IPS-NIHi11 (cell line): Measurements from ENCODE around the gene HSD11B2.
A peak's percentile ranks its signal among the peaks of the same experiment; 100 is the strongest.

ENCODE experiments used
- DNase-seq: peaks from one replicate; pipeline ENCODE4 v3.0.0; 2012; ENCODE audit warnings: mixed read lengths, low spot score

HSD11B2 gene

DNA sequence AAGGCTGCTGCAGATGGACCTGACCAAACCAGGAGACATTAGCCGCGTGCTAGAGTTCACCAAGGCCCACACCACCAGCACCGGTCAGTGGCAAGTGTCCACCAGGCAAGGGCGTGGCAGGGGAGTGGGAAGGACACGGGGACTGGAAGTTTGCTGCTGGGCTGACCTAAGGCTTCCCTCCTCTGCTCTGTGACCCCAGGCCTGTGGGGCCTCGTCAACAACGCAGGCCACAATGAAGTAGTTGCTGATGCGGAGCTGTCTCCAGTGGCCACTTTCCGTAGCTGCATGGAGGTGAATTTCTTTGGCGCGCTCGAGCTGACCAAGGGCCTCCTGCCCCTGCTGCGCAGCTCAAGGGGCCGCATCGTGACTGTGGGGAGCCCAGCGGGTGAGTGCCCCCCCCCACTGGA is 4.8 kb downstream of the HSD11B2 start:
- DNase-seq = peak; percentile 29

- no peak for DNase-seq
Measured at GRCh38 chr16:67436640-67437193, 5.8 kb downstream of the HSD11B2 start.

- DNase-seq = no peak
Measured at GRCh38 chr16:67437513-67437912, 6.6 kb downstream of the HSD11B2 start.

DNA sequence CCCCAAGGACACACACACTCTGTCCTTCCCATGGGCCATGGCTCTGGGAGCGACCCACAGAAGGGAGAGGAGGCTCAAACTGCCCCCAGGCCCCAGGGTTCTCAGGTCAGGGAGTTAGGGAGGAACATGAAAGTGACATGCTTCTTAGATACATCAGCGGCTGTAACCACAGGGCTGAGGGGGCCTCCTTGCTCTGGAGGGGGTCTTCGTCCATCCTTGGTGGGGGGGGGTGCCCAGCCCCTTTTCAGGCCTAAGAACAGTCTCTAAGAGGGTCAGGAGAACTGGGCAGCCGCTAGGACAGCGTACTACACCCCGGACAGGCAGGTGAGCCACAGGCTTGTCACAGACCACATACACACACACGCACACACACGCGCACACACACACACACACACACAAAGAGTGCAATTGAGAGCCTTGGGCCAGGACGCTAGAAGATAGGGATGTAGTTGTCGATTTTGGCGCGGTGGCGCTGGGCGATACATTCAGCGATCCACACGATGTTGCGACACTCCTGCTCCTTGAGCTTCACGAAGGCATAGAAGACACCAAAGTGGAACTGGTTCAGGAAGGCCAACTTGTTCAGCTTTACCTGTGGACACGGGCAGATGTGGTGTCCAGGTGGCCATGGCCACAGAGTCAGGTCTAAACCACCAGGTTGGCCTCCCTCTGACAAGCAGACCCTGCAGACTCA is 7.3 kb downstream of the HSD11B2 start:
- DNase-seq = no peak

GRCh38 chr16:67438824-67439393 is 8.0 kb downstream of the HSD11B2 start:
- no peak for DNase-seq

- DNase-seq = no peak
Measured at GRCh38 chr16:67441271-67441753, 10.4 kb downstream of the HSD11B2 start.

GRCh38 chr16:67441907-67442306 is 11.0 kb downstream of the HSD11B2 start:
- no peak for DNase-seq

DNA sequence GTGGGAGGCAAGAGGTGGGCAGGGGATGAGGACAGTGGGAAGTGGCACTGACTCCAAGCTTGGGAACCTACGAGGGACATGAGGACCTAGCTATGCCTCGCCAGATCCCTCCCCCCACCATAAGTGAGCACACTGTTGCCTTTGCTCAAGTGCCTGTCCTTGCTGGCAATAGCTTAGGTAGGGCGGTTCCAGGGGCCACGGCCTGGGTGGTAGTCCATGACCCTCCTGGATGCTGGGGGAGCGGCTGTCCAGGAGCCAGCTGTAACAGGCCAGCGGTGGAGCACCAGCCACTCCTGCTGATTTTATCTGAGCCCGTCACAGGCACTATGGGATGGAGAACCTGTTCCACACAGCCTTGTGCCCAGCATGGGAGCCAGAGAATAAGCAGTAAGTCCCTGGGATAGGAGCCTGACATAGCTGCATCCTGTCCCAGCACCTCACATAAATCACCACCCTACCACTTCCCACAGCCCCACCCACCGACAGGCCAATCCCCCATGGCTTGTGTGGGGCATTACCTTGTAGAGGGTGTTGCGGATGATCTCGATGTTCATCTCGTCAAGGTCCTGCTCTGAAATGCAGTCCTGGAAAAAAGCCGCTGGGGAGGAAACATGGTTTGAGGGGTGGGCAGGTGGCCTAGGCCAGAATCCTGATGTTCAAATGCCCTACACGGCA is 11.8 kb downstream of the HSD11B2 start:
- no peak for DNase-seq

GRCh38 chr16:67443265-67443664 is 12.3 kb downstream of the HSD11B2 start:
- no peak for DNase-seq

- DNase-seq = peak; percentile 77
Measured at GRCh38 chr16:67444259-67445125, 13.6 kb downstream of the HSD11B2 start.

GRCh38 chr16:67445126-67445426 is 14.2 kb downstream of the HSD11B2 start:
- no peak for DNase-seq

DNA sequence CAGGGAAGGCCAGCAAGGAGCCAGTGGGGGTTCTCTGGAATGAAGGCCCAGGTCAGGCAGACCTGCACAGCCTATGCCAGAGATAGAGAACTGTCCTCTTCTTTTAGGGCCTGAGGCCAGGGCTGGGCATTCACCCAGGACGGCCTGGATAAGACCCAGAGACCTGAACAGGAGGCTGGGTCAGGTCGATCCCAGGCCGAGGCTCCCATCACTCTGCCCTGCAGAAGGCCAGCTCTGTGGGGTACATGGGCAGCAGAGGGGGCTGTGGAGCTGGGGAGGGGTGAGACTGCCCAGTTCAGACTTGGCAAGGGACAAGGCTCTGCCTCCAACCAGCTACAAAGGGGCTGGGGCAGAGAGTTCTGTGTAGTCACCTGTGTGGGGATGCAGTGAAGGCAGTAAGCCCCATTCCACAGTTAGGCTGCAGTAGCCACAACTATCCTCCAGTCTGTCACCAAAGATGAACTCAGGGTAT is 14.6 kb downstream of the HSD11B2 start:
- no peak for DNase-seq

GRCh38 chr16:67445913-67446907 is 15.3 kb downstream of the HSD11B2 start:
- DNase-seq = no peak

DNA sequence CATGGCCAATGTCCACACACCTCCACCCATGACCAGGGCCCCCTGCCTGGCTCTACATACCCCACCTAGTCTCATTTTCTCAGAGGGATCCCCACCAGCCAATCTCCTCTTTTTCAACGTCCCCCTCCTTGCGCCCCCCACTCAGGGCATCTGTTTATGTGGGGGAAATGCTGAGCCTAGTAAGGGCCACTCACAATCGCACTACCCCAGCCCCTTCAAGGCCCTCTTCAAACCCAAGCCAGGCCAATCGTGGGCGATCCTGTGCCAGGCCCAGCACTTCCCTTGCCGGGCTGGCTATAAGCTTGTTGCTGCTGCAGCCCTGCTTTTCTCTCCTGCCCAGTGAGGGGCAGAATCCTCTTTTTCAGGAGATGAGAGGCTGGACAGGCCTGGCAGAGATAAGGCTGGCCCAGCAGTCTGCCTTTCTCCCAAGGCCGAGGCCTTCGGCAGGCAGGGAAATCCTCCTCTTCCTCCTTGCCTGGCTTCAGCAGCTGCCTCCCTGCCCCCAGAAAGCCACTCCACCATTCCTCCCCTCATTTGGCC is 16.1 kb downstream of the HSD11B2 start:
- no peak for DNase-seq

- DNase-seq = peak; percentile 77
Measured at GRCh38 chr16:67447508-67448076, 16.7 kb downstream of the HSD11B2 start.

DNA sequence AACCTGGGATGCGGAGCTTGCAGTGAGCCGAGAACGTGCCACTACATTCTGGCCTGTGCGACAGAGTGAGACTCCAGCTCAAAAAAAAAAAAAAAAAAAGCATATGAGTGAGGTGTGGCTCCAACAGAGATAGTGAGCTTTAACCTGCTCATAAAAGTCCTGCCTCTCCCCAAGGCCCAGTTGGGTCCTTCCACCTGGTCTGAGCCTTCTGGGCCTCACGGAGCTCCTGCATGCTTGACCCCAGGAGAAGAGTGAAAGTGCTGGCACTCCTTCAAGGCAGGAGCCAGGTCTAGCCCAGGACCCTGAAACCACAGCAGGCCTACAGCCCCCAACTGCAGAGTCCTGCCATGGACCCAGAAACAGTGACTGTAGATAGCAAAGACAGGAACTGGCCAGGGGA is 17.7 kb downstream of the HSD11B2 start:
- DNase-seq = no peak

DNA sequence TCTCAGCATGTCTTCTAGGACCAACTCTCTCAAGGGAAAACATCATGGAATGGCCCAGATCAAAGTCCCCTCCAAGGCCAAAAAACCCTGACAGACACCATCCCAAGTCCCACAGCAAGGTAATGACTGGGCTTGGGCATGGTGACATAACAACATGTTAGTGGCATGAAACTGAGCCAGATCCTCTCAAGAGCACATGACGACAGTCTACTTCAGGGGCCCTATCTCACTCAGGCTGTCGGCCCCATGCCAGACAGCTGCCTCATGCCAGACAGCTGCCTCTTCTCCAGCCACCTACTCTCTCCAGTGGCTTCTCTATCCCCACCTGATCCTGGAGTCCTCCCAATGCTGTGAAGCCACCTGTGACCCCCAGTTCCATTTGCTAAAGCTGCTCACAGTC is 18.4 kb downstream of the HSD11B2 start:
- no peak for DNase-seq

DNA sequence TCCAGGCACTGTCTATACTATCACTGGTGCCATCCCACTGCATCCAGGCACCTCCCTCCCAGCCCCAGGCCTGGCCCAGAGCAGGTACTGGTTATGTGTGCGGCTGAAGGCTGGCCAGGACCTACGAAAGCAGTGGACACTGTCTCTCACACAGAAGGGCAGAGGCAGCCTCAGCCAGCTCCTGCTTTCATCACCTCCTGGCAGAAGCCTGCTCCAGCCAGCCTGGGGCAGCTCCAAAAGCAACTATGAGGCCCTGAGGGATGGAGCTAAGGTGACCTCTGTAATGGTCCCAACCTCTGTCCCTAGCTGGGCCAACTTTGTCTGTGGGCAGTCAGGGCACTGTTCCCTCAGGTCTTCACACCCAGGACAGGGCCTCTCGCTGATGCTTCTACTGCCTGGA is 18.8 kb downstream of the HSD11B2 start:
- no peak for DNase-seq

DNA sequence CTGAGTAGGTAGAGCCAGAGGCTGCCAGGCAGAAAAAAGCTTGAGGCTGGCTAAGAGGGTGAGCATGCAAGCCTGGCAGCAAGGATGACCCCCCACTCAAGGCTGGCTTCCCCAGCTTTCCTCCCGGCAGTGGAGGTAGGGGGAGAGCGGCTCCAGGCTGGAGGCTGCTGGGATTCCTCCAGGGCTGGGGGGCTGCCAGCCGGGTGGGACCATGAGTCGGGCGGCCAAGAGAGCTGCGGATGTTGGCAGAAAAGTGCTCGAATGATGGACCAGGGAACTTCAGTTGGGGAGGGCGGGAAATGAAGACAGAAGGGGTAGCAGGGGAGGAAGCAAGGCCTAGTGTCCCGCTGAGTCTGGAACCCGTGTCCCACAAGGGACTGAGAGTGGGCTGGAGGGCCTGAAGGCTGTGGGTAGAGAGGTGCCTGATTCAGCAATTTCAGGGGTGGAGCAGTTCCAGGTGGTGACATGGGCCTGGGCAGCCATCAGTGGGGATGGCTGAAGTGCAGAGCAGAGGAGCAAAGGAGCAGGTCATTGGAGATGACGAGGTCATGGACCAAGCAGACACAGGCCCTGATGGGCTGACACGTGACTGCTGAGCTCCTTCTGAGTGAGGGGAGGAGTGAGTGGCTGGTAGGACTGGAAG is 20.3 kb downstream of the HSD11B2 start:
- DNase-seq = no peak
